Measurements from ENCODE around the gene NCOA3.
A peak's percentile ranks its signal among the peaks of the same experiment; 100 is the strongest.
"Not testable (repeated sequence)": the region's sequence is repeated elsewhere in the genome, so short reads cannot be mapped to it uniquely, and the experiment has no call there.

The NCOA3 gene

GRCh38 chr20:47501482-47502270 is at the start of gene NCOA3:
Gene NCOA3 (plus strand): TSS chr20:47501887. CDS start chr20:47622248, 120,361 bp downstream.
- peak; percentile 97 for DNase-seq

GRCh38 chr20:47452736-47453161 is 48.9 kb upstream of the NCOA3 start:
- no peak for DNase-seq

- no peak for DNase-seq
Measured at GRCh38 chr20:47453167-47453782, 48.4 kb upstream of the NCOA3 start.

- no peak for DNase-seq
Measured at GRCh38 chr20:47454298-47455132, 47.2 kb upstream of the NCOA3 start.

- DNase-seq: no peak
Measured at GRCh38 chr20:47455133-47456040, 46.3 kb upstream of the NCOA3 start.

- DNase-seq: no peak
Measured at GRCh38 chr20:47456041-47456537, 45.6 kb upstream of the NCOA3 start.

- DNase-seq: no peak
Measured at GRCh38 chr20:47456952-47457724, 44.5 kb upstream of the NCOA3 start.

GRCh38 chr20:47458280-47459050 is 43.2 kb upstream of the NCOA3 start:
- not testable (repeated sequence) for DNase-seq

GRCh38 chr20:47459344-47460073 is 42.2 kb upstream of the NCOA3 start:
- no peak for DNase-seq

GRCh38 chr20:47460761-47461112 is 41.0 kb upstream of the NCOA3 start:
- DNase-seq: not testable (repeated sequence)

GRCh38 chr20:47461120-47461685 is 40.5 kb upstream of the NCOA3 start:
- no peak for DNase-seq

GRCh38 chr20:47461906-47462305 is 39.8 kb upstream of the NCOA3 start:
- not testable (repeated sequence) for DNase-seq

- DNase-seq: peak; percentile 44
Measured at GRCh38 chr20:47464380-47465101, 37.1 kb upstream of the NCOA3 start.

- DNase-seq: no peak
Measured at GRCh38 chr20:47465335-47466090, 36.2 kb upstream of the NCOA3 start.

- no peak for DNase-seq
Measured at GRCh38 chr20:47466213-47466612, 35.5 kb upstream of the NCOA3 start.

- DNase-seq: no peak
Measured at GRCh38 chr20:47466704-47467459, 34.8 kb upstream of the NCOA3 start.
